ENCODE data around the gene BRIP1.

- TF ChIP-seq CTCF (IDR thresholded peaks at IDR 0.05; ENCODE audit: low read depth, low read length) (no peak), EZH2phosphoT487 (IDR thresholded peaks at IDR 0.05; ENCODE audit: low read depth) (no peak)
Observed at GRCh38 chr17:61803216-61803615, 60.1 kb downstream of the BRIP1 start.

Measured in OCI-LY3 (cell line).